ENCODE data around the gene KLHL2.

GRCh38 chr4:165359506-165359905 is 152.1 kb downstream of the KLHL2 start:
- TF ChIP-seq CTCF (IDR thresholded peaks at IDR 0.05) (no peak), POLR2AphosphoS5 (IDR thresholded peaks at IDR 0.05) (no peak), POLR2A (IDR thresholded peaks at IDR 0.05) (no peak)
